HCT116 (cell line): ENCODE results near the gene MCC. TPM values are rescaled to one million over a fixed set of nuclear protein-coding genes. Genes with fewer than 3 reads are reported as not detected.

Experiments
- ATAC-seq: fragments of 200-7000 bp; cut with Tn5 transposase; 2 replicates; pipeline ENCODE4 v1.9.1; 2020; ENCODE audit warnings: mild to moderate bottlenecking, moderate library complexity
- BruUV-seq: library from RNA; stranded (reverse); fragments of 400-500 nt; replicated peaks from 2 replicates; lab custom pipeline; 2021; lab: Mats Ljungman, UMichigan
- CTCF ChIA-PET: fragments of 300-600 bp; sonication (Branson Sonifier 250); formaldehyde crosslinking; loops from one replicate; lab custom pipeline; 2021; ENCODE audit warnings: antibody characterized with exemption; lab: Charles Lee
- POLR2A ChIA-PET: fragments of 300-600, 350-600 bp; sonication (Branson Sonifier 250); formaldehyde crosslinking; loops from one replicate; lab custom pipeline; 2021; ENCODE audit warnings: antibody characterized with exemption; lab: Charles Lee
- RAD21 ChIA-PET, 2 experiments: fragments of 300-600 bp; sonication (Branson Sonifier 250); formaldehyde crosslinking; loops; one replicate each; lab custom pipeline; 2023; ENCODE audit warnings: low total read pairs in 2 of 2; ENCODE audit not compliant: uncharacterized antibody in 2 of 2, unreplicated experiment in 2 of 2, low non-redundant PET in 1 of 2; lab: Charles Lee
- DNase-seq: peaks from one replicate; pipeline ENCODE4 v3.0.0-alpha.2; 2010; ENCODE audit warnings: low read depth, low spot score
- H2AFZ ChIP-seq: fragments of 200-600 bp; shearing (Covaris generic), sonication (generic); 2 replicates; pipeline ENCODE4 v1.6.1; 2017; ENCODE audit warnings: low read depth, mixed run types, mixed read lengths, antibody characterized with exemption, low read length; ENCODE audit not compliant: poor library complexity, severe bottlenecking
- H3K27ac ChIP-seq: 2 replicates; pipeline ENCODE4 v1.5.1; 2012; ENCODE audit warnings: low read depth, low read length
- H3K27me3 ChIP-seq: fragments of 200-600 bp; sonication (generic); 2 replicates; pipeline ENCODE4 v1.6.1; 2016; ENCODE audit warnings: mixed run types, low read length, mixed read lengths; ENCODE audit not compliant: insufficient read depth
- H3K36me3 ChIP-seq, 2 experiments: fragments of 200-500 bp in 1 of 2; fragments of 200-600 bp in 1 of 2; sonication (Bioruptor generic) in 1 of 2; sonication (generic) in 1 of 2; 2 replicates each; pipeline versions ENCODE4 v1.5.1 to v1.6.1; 2014 to 2016; ENCODE audit warnings: low read length in 2 of 2, inconsistent platforms in 1 of 2, mixed read lengths in 1 of 2, mixed run types in 1 of 2; ENCODE audit not compliant: insufficient read depth in 2 of 2, control insufficient read depth in 1 of 2
- H3K4me1 ChIP-seq, 2 experiments: fragments of 200-600 bp in 1 of 2; sonication (generic) in 1 of 2; 2 replicates each; pipeline versions ENCODE4 v1.5.1 to v1.6.1; 2012 to 2017; ENCODE audit warnings: low read length in 2 of 2, inconsistent platforms in 1 of 2, mild to moderate bottlenecking in 1 of 2, mixed read lengths in 1 of 2, mixed run types in 1 of 2, moderate library complexity in 1 of 2; ENCODE audit not compliant: insufficient read depth in 2 of 2, control insufficient read depth in 1 of 2
- H3K4me2 ChIP-seq: fragments of 200-600 bp; sonication (generic); 2 replicates; pipeline ENCODE4 v1.6.1; 2017; ENCODE audit warnings: mixed run types, low read length, mixed read lengths
- H3K4me3 ChIP-seq, 2 experiments: fragments of 200-600 bp in 1 of 2; sonication (generic) in 1 of 2; replicated peaks in 1 of 2; 2 replicates each; pipeline ENCODE4 v1.5.1; 2011 to 2016; ENCODE audit warnings: low read length in 2 of 2, control low read depth in 1 of 2, low read depth in 1 of 2, mild to moderate bottlenecking in 1 of 2, mixed read lengths in 1 of 2, mixed run types in 1 of 2
- H3K79me2 ChIP-seq: fragments of 200-600 bp; sonication (generic); 2 replicates; pipeline ENCODE4 v1.6.1; 2017; ENCODE audit warnings: mild to moderate bottlenecking, mixed run types, low read length, moderate library complexity, mixed read lengths; ENCODE audit not compliant: insufficient read depth
- H3K9ac ChIP-seq: fragments of 200-600 bp; sonication (generic); 2 replicates; pipeline ENCODE4 v1.6.1; 2016; ENCODE audit warnings: low read length, mixed read lengths
- H3K9me2 ChIP-seq: fragments of 200-600 bp; sonication (generic), shearing (Covaris generic); 2 replicates; pipeline ENCODE4 v1.6.1; 2017; ENCODE audit warnings: mixed run types, mild to moderate bottlenecking, moderate library complexity; ENCODE audit not compliant: insufficient read depth
- H3K9me3 ChIP-seq, 2 experiments: fragments of 200-500 bp in 1 of 2; fragments of 200-600 bp in 1 of 2; sonication (Bioruptor generic) in 1 of 2; sonication (generic) in 1 of 2; 2 replicates each; pipeline ENCODE4 v1.6.1; 2014 to 2017; ENCODE audit warnings: low read length in 2 of 2, mixed read lengths in 2 of 2, inconsistent platforms in 1 of 2, low read depth in 1 of 2, mild to moderate bottlenecking in 1 of 2, mixed run types in 1 of 2, moderate library complexity in 1 of 2; ENCODE audit not compliant: control insufficient read depth in 1 of 2, insufficient read depth in 1 of 2
- H4K20me1 ChIP-seq: fragments of 200-600 bp; sonication (generic), shearing (Covaris generic); 2 replicates; pipeline ENCODE4 v1.6.1; 2017; ENCODE audit warnings: mixed run types, mild to moderate bottlenecking, moderate library complexity; ENCODE audit not compliant: insufficient read depth
- CBX3 ChIP-seq: IDR thresholded peaks from 2 replicates; pipeline ENCODE4 v1.6.1; 2012; ENCODE audit warnings: low read depth
- CEBPB ChIP-seq: IDR thresholded peaks from 2 replicates; pipeline ENCODE4 v1.6.1; 2012; ENCODE audit warnings: low read depth
- CTCF ChIP-seq, 3 experiments: fragments of 200-600 bp in 1 of 3; sonication (generic) in 1 of 3; IDR thresholded peaks in 2 of 3; conservative IDR thresholded peaks in 1 of 3; 2 replicates each; pipeline ENCODE4 v1.5.1; 2012 to 2017; ENCODE audit warnings: low read depth in 2 of 3, low read length in 2 of 3, antibody characterized with exemption in 1 of 3, borderline replicate concordance in 1 of 3, control low read depth in 1 of 3, mild to moderate bottlenecking in 1 of 3, mixed read lengths in 1 of 3, mixed run types in 1 of 3, moderate library complexity in 1 of 3; ENCODE audit not compliant: insufficient read depth in 1 of 3
- EGR1 ChIP-seq: IDR thresholded peaks from 2 replicates; pipeline ENCODE4 v1.6.1; 2012; ENCODE audit warnings: low read depth
- ELF1 ChIP-seq: IDR thresholded peaks from 2 replicates; pipeline ENCODE4 v1.6.1; 2012; ENCODE audit warnings: low read depth, borderline replicate concordance
- EZH2 ChIP-seq: fragments of 200-600 bp; sonication (generic); IDR thresholded peaks from 2 replicates; pipeline ENCODE4 v1.6.1; 2017; ENCODE audit warnings: antibody characterized with exemption, mixed run types
- EZH2phosphoT487 ChIP-seq: fragments of 200-600 bp; IDR thresholded peaks from 2 replicates; pipeline ENCODE4 v1.6.1; 2018; ENCODE audit warnings: antibody characterized with exemption, borderline replicate concordance
- FOSL1 ChIP-seq: IDR thresholded peaks from 2 replicates; pipeline ENCODE4 v1.6.1; 2012; ENCODE audit warnings: low read depth
- JUND ChIP-seq: IDR thresholded peaks from 2 replicates; pipeline ENCODE4 v1.6.1; 2012
- POLR2A ChIP-seq: IDR thresholded peaks from 2 replicates; pipeline ENCODE4 v1.7.0; 2011; ENCODE audit warnings: borderline replicate concordance; ENCODE audit not compliant: insufficient read depth, insufficient read length; ENCODE audit errors: extremely low read depth
- POLR2AphosphoS5 ChIP-seq: IDR thresholded peaks from 2 replicates; pipeline ENCODE4 v1.6.1; 2011; ENCODE audit warnings: mild to moderate bottlenecking, low read depth, low read length, moderate library complexity
- RAD21 ChIP-seq: IDR thresholded peaks from 2 replicates; pipeline ENCODE4 v1.6.1; 2012; ENCODE audit warnings: low read depth, mild to moderate bottlenecking
- REST ChIP-seq: IDR thresholded peaks from 2 replicates; pipeline ENCODE4 v1.6.1; 2012; ENCODE audit warnings: low read depth
- SIN3A ChIP-seq: IDR thresholded peaks from 2 replicates; pipeline ENCODE4 v1.6.1; 2012; ENCODE audit warnings: low read depth
- SRF ChIP-seq: IDR thresholded peaks from 2 replicates; pipeline ENCODE4 v1.6.1; 2012; ENCODE audit warnings: low read depth
- TCF7L2 ChIP-seq: IDR thresholded peaks from 2 replicates; pipeline ENCODE4 v1.7.0; 2011; ENCODE audit warnings: borderline replicate concordance, inconsistent platforms; ENCODE audit not compliant: insufficient read depth, insufficient read length; ENCODE audit errors: extremely low read depth
- YY1 ChIP-seq: IDR thresholded peaks from 2 replicates; pipeline ENCODE4 v1.6.1; 2011; ENCODE audit warnings: low read length, low read depth, moderate library complexity, mild to moderate bottlenecking; ENCODE audit not compliant: insufficient replicate concordance; ENCODE audit errors: extremely low read depth
- ZBTB33 ChIP-seq: IDR thresholded peaks from 2 replicates; pipeline ENCODE4 v1.6.1; 2011; ENCODE audit warnings: mild to moderate bottlenecking, low read length, moderate library complexity; ENCODE audit not compliant: insufficient replicate concordance; ENCODE audit errors: extremely low read depth
- ZFX ChIP-seq: fragments of 450-650 bp; IDR thresholded peaks from 2 replicates; pipeline ENCODE4 v1.6.1; 2017
- ZNF274 ChIP-seq: fragments of 200-500 bp; sonication (Bioruptor generic); IDR thresholded peaks from 2 replicates; pipeline ENCODE4 v1.6.1; 2014; ENCODE audit warnings: mild to moderate bottlenecking, low read depth, low read length, inconsistent platforms
- intact Hi-C: fragments of 100-400 bp; cut with micrococcal nuclease; formaldehyde crosslinking; loops from 2 replicates; pipeline ENCODE4 v1.10.0; 2022
- total RNA-seq: library from RNA; stranded (reverse); gene quantifications from one replicate; pipeline ENCODE4 v1.2.1, GENCODE V29; 2021; ENCODE audit not compliant: unreplicated experiment

MCC gene
- total RNA-seq, 1 experiment from 2014 or later = 20.1 TPM

GRCh38 chr5:113179156-113179555, 309.1 kb downstream of the MCC start:
- H3K9me2 ChIP-seq = no peaks in the 10 kb centered on the region
- POLR2A ChIA-PET = no interaction called here
- BruUV-seq = no TSS peak
- intact Hi-C loops = no loop called here
- no peaks in the 10 kb centered on the region for H4K20me1 ChIP-seq
- no peak overlapping the region for H2AFZ ChIP-seq
- no peaks in the 10 kb centered on the region for H3K27me3 ChIP-seq
- no peaks in the 10 kb centered on the region for H3K4me1 ChIP-seq
- H3K79me2 ChIP-seq = peaks cover 28% of the 10 kb centered on the region
- TF ChIP-seq ZFX (no peak), POLR2AphosphoS5 (no peak), POLR2A (no peak), SIN3A (no peak), FOSL1 (no peak), EGR1 (no peak), REST (no peak), ZBTB33 (no peak), EZH2 (no peak), CEBPB (no peak), RAD21 (no peak), ELF1 (no peak), TCF7L2 (no peak), YY1 (no peak), CBX3 (no peak), EZH2phosphoT487 (no peak), SRF (no peak), JUND (no peak), CTCF (IDR thresholded peaks at IDR 0.05 in 2 of 3, conservative IDR thresholded peaks at IDR 0.05 in 1 of 3; ENCODE audit: borderline replicate concordance in 1 of 3, insufficient read depth in 1 of 3, low read depth in 2 of 3, low read length in 2 of 3) (no peak), ZNF274 (no peak)
- H3K9ac ChIP-seq = no peak overlapping the region
- H3K9me3 ChIP-seq = no peaks in the 10 kb centered on the region
- ATAC-seq = no peak
- DNase-seq = no peak
- RAD21 ChIA-PET = no interaction called here
- no peak overlapping the region for H3K27ac ChIP-seq
- CTCF ChIA-PET = no interaction called here
- H3K36me3 ChIP-seq = no peaks in the 10 kb centered on the region
- no peak overlapping the region for H3K4me3 ChIP-seq
- H3K4me2 ChIP-seq = no peak overlapping the region
